ENCODE measurements around the gene FAM171A1.
A peak's percentile ranks its signal among the peaks of the same experiment; 100 is the strongest.

The FAM171A1 gene

GRCh38 chr10:15182540-15183207 lies 188.4 kb downstream of the FAM171A1 start:
- no peak for DNase-seq
- TF ChIP-seq POLR2A (IDR thresholded peaks at IDR 0.05; ENCODE audit: low read length) (no peak), GATA1 (IDR thresholded peaks at IDR 0.05; ENCODE audit: low read depth, low read length) (no peak)

DNA sequence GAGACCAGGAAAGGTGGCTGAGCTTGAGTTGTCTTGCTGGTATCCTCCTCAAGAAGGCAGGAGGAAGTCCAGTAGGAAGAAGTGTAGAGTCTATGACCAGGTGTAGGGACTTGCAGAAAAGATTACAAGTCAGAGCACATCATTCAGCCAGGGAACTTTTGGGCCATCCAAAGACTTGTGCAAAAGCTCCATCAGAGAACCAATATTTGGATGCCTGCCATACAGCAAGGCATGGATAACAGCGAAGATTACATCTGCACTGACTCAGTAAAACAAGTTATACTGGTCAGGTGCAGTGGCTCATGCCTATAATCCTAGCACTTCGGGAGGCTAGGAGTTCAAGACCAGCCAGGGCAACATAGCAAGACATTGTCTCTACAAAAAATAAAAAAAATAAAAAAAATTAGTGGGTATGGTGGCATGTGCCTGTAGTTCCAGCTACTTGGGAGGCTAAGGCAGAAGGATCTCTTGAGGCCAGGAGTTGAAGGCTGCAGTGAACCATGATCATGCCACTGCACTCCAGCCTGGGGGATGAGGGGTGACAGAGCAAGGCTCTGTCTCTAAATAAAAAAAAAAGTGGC lies 189.4 kb downstream of the FAM171A1 start:
- no peak for TF ChIP-seq POLR2A (IDR thresholded peaks at IDR 0.05; ENCODE audit: low read length)
- TF ChIP-seq GATA1 (IDR thresholded peaks at IDR 0.05; ENCODE audit: low read depth, low read length), result no peak
- no peak for DNase-seq

DNA sequence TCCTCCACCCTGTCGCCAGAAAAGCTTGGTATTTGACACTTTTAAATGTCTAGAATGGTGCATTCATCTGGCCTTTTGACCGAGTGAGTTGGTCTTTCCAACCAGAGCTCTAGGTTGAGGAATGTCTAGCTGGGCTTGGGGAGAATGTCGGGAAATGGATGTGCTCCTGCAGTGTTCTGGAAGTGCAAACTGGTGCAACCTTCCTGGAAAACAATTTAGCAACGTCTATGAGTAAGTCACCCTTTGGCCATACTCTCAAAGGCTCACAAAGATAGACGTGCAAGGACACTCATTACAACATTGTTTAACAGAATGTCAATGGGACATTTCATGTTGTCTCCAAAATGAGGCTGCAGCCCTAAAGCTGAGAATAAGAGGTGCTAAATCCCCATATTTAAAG lies 190.4 kb downstream of the FAM171A1 start:
- no peak for DNase-seq
- TF ChIP-seq GATA1 (IDR thresholded peaks at IDR 0.05; ENCODE audit: low read depth, low read length) (no peak), POLR2A (IDR thresholded peaks at IDR 0.05; ENCODE audit: low read length) (no peak)

- TF ChIP-seq POLR2A (IDR thresholded peaks at IDR 0.05; ENCODE audit: low read length) (no peak), GATA1 (IDR thresholded peaks at IDR 0.05; ENCODE audit: low read depth, low read length) (no peak)
- no peak for DNase-seq
Measured at GRCh38 chr10:15176269-15176668, 194.8 kb downstream of the FAM171A1 start.

- TF ChIP-seq GATA1 (IDR thresholded peaks at IDR 0.05; ENCODE audit: low read depth, low read length), result no peak
- TF ChIP-seq POLR2A (IDR thresholded peaks at IDR 0.05; ENCODE audit: low read length), result no peak
- DNase-seq, result no peak
Measured at GRCh38 chr10:15175587-15175986, 195.5 kb downstream of the FAM171A1 start.

DNA sequence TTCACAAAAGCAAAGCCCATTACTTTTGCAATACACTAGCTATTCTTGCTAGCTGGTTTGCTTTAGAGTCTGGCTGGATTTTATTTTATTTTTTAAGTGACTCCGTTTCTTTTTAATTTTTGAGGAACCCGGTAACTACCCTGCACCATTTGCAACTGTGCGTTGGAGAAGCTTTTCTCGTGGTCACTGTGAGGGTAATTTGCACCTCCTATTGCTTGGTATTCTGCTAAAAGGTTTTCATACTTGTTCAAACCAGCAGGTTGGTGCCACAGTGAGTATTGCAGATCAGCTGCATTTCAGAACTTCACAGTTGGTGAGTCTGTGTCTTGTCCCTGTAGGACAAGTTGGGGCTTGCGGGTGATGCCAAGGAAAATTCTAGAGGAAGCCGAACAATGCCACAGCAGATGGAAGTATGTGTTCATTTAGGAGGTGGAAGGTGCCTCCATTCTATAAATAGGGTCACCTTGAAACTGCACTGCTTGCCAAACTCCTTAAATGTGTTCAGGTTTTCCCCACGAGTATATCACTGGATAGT lies 198.7 kb downstream of the FAM171A1 start:
- no peak for TF ChIP-seq GATA1 (IDR thresholded peaks at IDR 0.05; ENCODE audit: low read depth, low read length)
- TF ChIP-seq POLR2A (IDR thresholded peaks at IDR 0.05; ENCODE audit: low read length), result no peak
- DNase-seq, result no peak

DNA sequence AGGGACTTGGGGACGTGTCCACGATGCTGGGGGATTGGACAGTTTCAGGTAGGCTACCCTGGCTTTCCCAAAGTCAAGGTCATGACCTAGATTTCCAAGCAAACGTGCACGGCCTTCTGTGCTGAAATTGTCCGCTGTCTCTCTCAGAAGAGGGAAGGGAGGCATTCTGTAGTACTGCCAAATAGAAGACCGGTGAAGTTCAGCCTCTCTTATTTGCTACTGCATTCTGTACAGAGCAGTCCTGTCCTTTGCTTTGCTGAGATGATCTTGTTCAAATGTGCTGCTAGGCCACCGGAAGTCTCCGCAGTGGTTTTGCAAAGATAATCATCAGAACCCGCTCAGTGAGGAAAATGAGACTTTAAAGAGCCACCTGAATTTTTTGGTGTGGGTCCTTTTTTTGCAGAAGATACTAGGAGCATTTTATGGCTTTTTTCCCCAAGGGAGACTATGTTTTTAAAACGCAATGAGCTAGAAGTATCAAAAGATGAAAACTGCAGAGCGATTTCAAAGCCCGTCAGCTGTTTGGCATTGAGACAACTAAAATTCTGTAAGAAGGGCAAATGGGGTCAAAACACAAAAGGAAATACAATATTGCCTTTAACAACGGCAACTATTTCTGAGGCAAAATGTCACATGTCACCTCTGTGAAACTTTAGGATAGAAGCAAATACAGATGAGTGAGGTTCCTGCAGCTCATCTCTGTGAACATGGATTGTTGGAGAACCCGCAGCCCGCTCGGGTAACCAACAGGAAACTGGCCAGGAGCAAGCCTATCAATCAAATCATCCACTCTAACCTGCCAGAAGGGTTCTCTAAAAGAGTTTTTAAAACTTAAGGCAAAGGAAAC lies 201.3 kb downstream of the FAM171A1 start:
- DNase-seq, result peak; percentile 27 to 33
- no peak for TF ChIP-seq POLR2A (IDR thresholded peaks at IDR 0.05; ENCODE audit: low read length)
- no peak for TF ChIP-seq GATA1 (IDR thresholded peaks at IDR 0.05; ENCODE audit: low read depth, low read length)

DNA sequence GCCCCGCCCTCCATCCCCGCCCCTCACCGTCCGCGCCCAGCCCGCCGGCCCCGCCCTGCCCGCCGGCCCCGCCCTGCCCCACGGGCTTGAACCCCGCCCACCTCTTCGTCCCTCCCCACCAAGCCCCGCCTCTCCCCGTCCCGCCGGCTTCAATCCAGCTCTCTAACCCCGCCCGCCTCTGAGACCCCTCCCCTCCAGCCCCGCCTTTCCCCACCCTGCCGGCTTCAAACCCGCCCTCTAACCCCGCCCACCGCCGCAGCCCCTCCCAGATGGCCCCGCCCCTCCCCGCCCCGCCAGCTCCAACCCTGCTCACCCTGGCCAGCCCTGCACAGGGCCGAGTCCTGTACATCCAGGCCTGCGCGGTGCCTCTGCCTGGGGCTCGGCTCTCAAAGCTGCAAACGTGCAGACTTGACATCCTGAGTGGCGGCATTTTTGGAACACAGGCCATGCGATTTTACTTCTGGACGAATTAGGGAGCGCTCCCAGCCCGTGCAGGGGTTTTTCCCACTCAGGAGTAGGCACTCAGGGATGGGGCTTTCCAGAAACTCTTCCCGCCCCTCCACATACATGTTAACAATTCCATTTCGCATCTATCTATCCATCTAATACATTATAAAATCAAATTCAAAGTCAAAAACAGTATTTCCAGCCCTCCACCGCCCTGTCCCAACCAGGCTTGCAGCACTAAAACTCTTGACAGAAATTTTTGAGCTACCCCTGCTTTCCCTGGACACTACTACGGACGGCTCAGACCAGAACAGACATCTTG lies 202.1 kb downstream of the FAM171A1 start:
- peak; percentile 93 to 96 for DNase-seq

GRCh38 chr10:15168291-15168785 lies 202.8 kb downstream of the FAM171A1 start, which contains the start of gene NMT2:
Gene NMT2 (minus strand): TSS chr10:15168693. CDS start chr10:15168612, 81 bp downstream.
- DNase-seq, result peak in 1 of 2 experiments; percentile 92
- TF ChIP-seq POLR2A (IDR thresholded peaks at IDR 0.05; ENCODE audit: low read length) (peak; percentile 49), GATA1 (IDR thresholded peaks at IDR 0.05; ENCODE audit: low read depth, low read length) (no peak)

More for the DNA sequence above, 202.1 kb downstream of the FAM171A1 start:
- no peak for TF ChIP-seq POLR2A (IDR thresholded peaks at IDR 0.05; ENCODE audit: low read length)

DNA sequence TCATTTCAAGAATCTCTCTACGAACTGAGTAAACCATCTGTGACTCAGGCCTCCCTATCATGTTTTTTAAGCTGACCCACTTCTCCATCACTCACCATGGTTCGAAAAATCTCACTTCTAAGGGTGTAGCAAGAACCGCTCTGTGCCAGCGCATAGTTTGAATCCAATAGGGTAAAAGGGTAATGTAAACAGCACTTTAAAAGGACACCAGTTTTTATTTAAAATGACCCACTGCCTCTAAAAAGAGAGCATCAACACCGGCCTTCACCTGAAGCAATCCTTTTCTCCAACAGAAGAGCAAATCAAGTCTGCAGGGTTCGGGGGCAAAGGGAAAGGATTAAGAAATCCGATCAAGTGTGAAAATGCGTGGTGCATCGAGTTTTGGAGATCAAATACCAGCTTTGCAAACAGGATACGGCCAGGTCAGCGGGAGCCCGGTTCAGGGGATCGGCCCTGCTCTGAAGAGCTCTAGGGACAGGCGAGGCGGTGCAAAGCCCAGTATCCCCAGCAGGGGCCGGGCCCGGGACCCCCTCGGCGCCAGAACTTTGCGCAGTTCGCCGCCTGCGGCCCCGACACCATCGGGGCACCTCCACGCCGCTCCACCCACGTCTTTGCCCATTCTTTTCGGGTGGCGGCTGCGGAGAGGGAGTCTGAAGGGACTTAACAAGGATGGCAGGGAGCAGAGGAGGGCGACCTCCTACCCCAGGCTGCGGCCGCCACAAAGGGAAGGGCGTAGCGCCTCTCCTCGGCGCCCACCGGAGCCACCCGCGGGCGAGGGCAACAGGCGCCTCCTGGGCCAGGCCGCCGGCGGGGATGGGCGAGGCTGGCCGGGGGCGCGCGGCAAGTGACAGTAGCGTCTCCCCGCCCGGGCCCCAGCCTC lies 203.4 kb downstream of the FAM171A1 start:
- TF ChIP-seq GATA1 (IDR thresholded peaks at IDR 0.05; ENCODE audit: low read depth, low read length), result no peak

DNA sequence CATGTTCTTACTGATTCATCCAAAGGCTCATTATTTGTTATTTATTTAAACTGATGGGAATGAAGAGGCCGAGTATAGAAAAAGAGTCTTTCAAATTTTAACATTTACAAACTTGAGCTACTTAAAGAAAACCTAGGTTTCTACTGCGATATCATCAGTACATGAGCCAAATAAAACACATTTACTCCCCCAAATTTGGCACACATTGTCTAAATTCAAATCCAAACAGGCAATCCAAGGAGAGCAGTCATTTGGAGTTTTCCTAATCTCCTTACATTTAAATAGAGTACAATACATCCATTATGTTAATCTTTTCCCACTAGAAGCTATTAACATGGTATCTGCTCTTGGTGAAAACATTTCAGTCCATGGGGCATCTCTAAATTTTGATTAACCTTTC lies 204.8 kb downstream of the FAM171A1 start:
- no peak for TF ChIP-seq GATA1 (IDR thresholded peaks at IDR 0.05; ENCODE audit: low read depth, low read length)
- no peak for TF ChIP-seq POLR2A (IDR thresholded peaks at IDR 0.05; ENCODE audit: low read length)
- DNase-seq, result no peak

More for the DNA sequence above, 203.4 kb downstream of the FAM171A1 start:
- peak; percentile 62 to 67 for DNase-seq

DNA sequence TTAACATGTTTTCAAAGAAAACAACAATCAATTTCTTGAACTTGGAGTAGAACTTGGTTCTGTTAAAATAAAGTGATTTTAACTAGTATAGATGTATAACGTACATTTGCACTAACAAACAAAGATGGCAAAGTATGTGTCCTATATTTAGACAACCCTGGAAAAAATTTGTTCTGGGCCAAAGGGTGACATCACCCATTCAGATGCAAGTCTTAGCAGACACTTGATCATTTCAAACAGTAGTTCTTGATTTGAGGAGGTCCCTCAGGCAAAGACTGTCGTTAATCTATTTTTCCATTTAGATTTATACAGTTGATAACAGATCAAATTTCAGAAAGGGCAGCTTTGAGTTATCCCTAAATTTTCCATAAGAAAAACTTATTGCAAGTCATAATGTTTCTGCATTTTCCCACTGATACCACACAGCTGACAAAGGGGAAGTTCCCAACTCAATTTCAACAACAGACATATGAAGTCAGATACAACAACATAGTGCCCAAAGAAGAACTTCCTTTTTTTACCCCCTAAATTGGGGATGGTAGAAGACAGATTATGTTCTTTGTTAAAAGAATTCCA lies 207.7 kb downstream of the FAM171A1 start:
- DNase-seq, result no peak
- TF ChIP-seq GATA1 (IDR thresholded peaks at IDR 0.05; ENCODE audit: low read depth, low read length), result no peak
- no peak for TF ChIP-seq POLR2A (IDR thresholded peaks at IDR 0.05; ENCODE audit: low read length)

All from erythroblast (primary cell).